HG03097 (cell line): ENCODE results near the gene WNK1.

ENCODE experiments used
- ATAC-seq: cut with Tn5 transposase; IDR thresholded peaks from one replicate; pipeline ENCODE4 v1.9.1; 2021; ENCODE audit not compliant: unreplicated experiment, low FRiP score

Gene WNK1

DNA sequence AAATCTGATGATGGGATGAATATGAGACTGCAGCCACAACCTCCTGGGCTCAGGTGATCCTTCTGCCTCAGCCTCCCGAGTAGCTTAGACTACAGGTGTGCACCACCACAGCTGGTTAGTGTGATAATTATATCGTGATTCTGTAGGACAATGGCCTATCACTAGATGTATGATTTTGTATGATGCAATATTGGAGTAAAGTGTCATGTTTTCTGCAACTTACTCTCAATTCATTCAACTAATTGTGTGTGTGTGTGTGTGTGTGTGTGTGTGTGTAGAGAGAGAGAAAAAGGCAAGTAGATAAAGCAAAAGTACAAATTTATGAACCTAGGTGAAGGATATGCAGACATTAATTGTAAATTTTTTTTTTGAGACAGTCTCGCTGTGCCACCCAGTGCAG is 186.4 kb downstream of the WNK1 start:
- no peak for ATAC-seq

- ATAC-seq: no peak
These were observed 190.7 kb downstream of the WNK1 start for GRCh38 chr12:943051-943450.

GRCh38 chr12:944211-944610 is 191.8 kb downstream of the WNK1 start:
- no peak for ATAC-seq

- ATAC-seq: no peak
These were observed 193.8 kb downstream of the WNK1 start for GRCh38 chr12:946212-946611.

DNA sequence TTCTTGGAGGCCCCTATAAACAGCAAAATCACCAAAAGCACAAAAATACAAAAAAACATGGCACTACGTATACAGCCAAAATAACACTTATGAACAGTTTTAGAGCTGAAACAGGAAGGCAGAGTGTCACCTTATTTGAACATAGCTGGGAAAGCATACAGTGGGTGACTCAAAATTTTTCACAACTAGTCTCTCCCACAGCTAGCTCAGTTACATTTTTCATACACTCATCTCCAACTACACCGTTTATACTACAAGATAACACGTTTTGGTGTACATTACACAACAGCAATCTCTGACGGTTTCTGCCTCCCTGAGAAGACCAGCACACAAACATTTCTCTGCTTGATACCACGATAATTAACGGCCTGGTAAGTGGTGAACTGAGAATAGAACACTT is 194.3 kb downstream of the WNK1 start:
- no peak for ATAC-seq

- ATAC-seq: no peak
These were observed 195.9 kb downstream of the WNK1 start for GRCh38 chr12:948238-948637.

GRCh38 chr12:949453-950191 is 197.2 kb downstream of the WNK1 start, which contains the start of gene RAD52:
Gene RAD52, minus strand, starts transcription at chr12:949694. Its CDS starts 16,636 bp downstream, at chr12:933058.
- peak; percentile 83 for ATAC-seq

GRCh38 chr12:951176-951575 is 198.8 kb downstream of the WNK1 start:
- no peak for ATAC-seq

DNA sequence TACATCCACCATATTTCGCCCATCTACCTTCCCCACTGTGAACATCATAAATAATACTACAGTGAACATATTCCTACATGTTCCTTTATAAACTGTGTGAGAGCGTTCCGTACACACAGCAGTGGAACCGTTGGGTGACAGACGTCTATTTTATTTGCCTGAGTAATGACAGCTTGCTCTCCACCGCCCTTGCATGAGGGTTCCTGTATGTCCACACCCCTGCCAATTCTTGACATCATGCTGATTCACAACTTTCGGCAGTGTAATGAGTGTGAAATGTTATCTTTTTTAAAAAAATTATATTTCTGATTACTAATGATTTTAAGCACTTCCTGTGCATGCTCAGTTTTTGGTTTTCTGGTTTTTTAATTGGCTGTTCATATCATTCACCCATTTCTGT is 201.4 kb downstream of the WNK1 start:
- no peak for ATAC-seq

- ATAC-seq: no peak
These were observed 202.4 kb downstream of the WNK1 start for GRCh38 chr12:954741-955140.

- ATAC-seq: no peak
These were observed 203.6 kb downstream of the WNK1 start for GRCh38 chr12:955939-956338.

- peak; percentile 65 for ATAC-seq
These were observed 206.3 kb downstream of the WNK1 start for GRCh38 chr12:958588-959123.
